ENCODE data around the gene C19orf73. TPM values are rescaled to one million over a fixed set of nuclear protein-coding genes. Genes with fewer than 3 reads are reported as not detected.
"Not testable (repeated sequence)": the region's sequence is repeated elsewhere in the genome, so short reads cannot be mapped to it uniquely, and the experiment has no call there.

The C19orf73 gene
- total and polyA plus RNA-seq, 5 experiments from 2014 or later = 1.6 to 7.0 (median 3.0) TPM

DNA sequence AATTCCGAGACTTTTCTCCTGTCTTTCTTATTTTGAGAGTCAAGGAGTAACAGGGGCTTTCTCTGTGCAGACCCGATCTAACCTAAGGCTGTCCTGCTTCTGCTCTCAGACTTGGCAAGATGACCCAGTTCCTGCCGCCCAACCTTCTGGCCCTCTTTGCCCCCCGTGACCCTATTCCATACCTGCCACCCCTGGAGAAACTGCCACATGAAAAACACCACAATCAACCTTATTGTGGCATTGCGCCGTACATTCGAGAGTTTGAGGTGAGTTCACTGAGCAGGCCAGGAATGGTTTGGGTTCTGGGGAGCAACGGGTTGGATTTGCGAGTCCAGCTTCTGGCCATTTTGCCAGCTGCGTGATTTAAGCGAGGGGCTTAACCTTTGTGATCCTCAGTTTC, 32.6 kb downstream of the C19orf73 start:
- H3K9me3 Mint-ChIP-seq = peaks cover 0 to 2% (median 0%) of the 10 kb centered on the region in 9 donors
- H3K4me1 Mint-ChIP-seq = peaks cover 20 to 52% (median 44%) of the 10 kb centered on the region in 4 donors
- peak overlapping the region; percentile 85 to 97 (median 94) for H3K4me3 Mint-ChIP-seq
- ATAC-seq = no peak
- peaks cover 0 to 52% (median 12%) of the 10 kb centered on the region in 3 donors for H3K36me3 Mint-ChIP-seq
- no peak for DNase-seq
- POLR2A ChIA-PET = interaction anchor here (0.7 to 1.4 kb wide), 4 partner anchors 12 to 93 kb away, joined by 3 to 6 read pairs (median 4); partner anchors contain the start of genes GYS1, LIN7B and RUVBL2
- H3K27ac Mint-ChIP-seq = peak overlapping the region; percentile 91 to 99 (median 96)
- H3K27me3 Mint-ChIP-seq = peaks cover 0 to 8% (median 2%) of the 10 kb centered on the region in 5 donors

- DNase-seq (no peak), ATAC-seq (no peak)
- Mint-ChIP-seq H3K9me3 (peaks cover 0 to 2% (median 0%) of the 10 kb centered on the region in 9 donors), H3K4me1 (peaks cover 20 to 51% (median 44%) of the 10 kb centered on the region in 4 donors), H3K36me3 (peaks cover 0 to 47% (median 12%) of the 10 kb centered on the region in 3 donors), H3K4me3 (peak overlapping the region; percentile 85 to 97 (median 94)), H3K27ac (peak overlapping the region; percentile 91 to 99 (median 96)), H3K27me3 (peaks cover 0 to 9% (median 2%) of the 10 kb centered on the region in 5 donors)
- POLR2A ChIA-PET = interaction anchor here (1.0 to 1.4 kb wide), 2 partner anchors 28 to 93 kb away, joined by 3 to 5 read pairs; partner anchors contain the start of genes GYS1, LIN7B and RUVBL2
Measured at GRCh38 chr19:49085868-49086232, 33.1 kb downstream of the C19orf73 start.

DNA sequence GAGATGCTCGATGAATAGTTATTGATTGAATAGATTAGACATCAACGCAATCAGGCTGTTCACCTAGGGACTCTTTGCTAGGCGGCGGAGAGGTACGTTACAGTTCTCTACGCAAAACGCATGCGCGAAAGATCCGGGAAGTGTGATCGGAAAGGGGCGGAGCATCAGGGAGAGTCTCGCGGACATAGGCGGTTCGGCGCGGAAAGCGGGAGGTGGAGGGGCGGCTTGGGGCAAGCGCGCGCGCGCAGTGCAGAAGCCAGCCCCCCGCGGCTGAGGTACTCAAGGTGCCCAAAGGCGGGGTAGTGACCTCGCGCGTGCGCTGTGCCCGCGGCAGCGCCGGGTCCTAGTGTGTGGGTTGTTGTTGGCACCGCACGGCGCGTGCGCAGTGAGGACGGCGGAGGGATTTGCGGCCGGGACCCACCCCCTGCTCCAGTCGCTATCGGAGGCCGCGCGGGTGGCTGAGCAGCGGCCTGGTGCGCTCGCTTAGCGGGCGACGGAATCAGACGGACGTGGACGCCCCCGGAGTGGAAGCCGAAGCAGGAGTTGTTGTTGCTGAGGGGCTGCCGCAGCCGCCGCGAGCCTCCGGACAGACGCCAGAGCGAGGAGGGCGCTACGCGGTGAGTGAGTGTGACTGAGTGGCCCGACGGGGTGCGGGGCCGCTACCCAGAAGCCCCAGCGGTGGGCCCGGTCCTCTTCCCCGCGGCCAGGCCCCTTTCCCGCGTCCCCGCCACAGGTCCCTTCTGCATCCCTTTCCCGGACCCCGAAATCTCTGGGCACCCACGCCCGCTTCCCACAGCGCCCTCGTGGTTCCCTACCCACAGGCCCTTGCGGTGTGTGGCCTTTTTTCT, 33.7 kb downstream of the C19orf73 start, which contains the start of gene SNRNP70:
Gene SNRNP70, plus strand, starts transcription at position 432 of the 848 bp plus-strand sequence. CDS start 964 bp downstream, outside the sequence.
- DNase-seq (peak; percentile 99 to 100 (median 99)), ATAC-seq (peak; percentile 91 to 92)
- Mint-ChIP-seq H3K9me3 (peaks cover 0 to 2% (median 0%) of the 10 kb centered on the region in 9 donors), H3K36me3 (peaks cover 0 to 41% (median 11%) of the 10 kb centered on the region in 3 donors), H3K4me3 (peak within 1 kb of the TSS; percentile 85 to 97 (median 94)), H3K27me3 (peaks cover 1 to 11% (median 5%) of the 10 kb centered on the region in 5 donors), H3K4me1 (peaks cover 20 to 48% (median 40%) of the 10 kb centered on the region in 4 donors), H3K27ac (peak within 1 kb of the TSS; percentile 91 to 99 (median 96))
- POLR2A ChIA-PET = interaction anchor here (1.0 kb wide), 1 partner anchor 29 kb away, joined by 5 read pairs; the partner anchor contains the start of gene LIN7B

DNA sequence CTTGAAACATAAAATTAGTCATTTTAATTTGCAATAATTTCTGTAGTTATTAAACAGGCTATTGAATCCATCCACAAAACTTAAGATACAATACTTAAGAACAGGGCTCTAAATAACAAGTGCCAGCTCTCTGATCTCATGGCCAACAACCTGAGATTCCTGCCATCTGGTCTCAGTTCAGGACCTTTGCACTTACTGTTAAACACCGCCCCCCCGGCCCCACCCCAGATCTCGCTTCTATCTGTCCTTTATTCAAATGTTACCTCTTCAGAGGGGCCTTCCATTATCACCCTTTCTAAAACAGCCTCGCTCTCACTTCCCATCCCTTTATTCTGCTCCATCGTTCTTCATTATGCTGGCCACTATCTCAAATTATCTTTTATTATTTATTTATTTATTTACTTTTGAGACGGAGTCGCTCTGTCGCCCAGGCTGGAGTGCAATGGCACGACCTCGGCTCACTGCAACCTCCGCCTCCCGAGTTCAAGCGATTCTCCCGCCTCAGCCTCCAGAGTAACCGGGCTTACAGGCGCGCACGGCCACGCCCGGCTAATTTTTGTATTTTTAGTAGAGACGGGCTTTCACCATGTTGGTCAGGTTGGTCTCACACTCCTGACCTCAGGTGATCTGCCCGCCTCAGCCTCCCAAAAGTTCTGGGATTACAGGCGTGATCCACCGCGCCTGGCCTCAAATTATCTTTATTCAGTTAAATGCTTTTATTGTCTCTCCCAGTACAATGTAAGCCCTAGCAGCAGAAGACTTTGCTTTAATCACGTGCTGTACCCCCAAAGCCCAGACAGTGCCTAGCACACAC, 34.5 kb downstream of the C19orf73 start:
- POLR2A ChIA-PET = no interaction called here
- H3K27me3 Mint-ChIP-seq = peaks cover 3 to 15% (median 7%) of the 10 kb centered on the region in 5 donors
- DNase-seq (no peak), ATAC-seq (no peak)
- peak overlapping the region; percentile 91 to 99 (median 96) for H3K27ac Mint-ChIP-seq
- peaks cover 19 to 43% (median 35%) of the 10 kb centered on the region in 4 donors for H3K4me1 Mint-ChIP-seq
- H3K9me3 Mint-ChIP-seq = peaks cover 0 to 2% (median 0%) of the 10 kb centered on the region in 9 donors
- H3K4me3 Mint-ChIP-seq = peak overlapping the region; percentile 85 to 97 (median 94)
- H3K36me3 Mint-ChIP-seq = peaks cover 0 to 33% (median 9%) of the 10 kb centered on the region in 3 donors

- Mint-ChIP-seq H3K4me3 (no peak overlapping the region), H3K27ac (peak overlapping the region in 2 of 10 donors; percentile 5 to 60), H3K36me3 (peaks cover 0 to 7% (median 0%) of the 10 kb centered on the region in 3 donors), H3K4me1 (peaks cover 10 to 17% (median 14%) of the 10 kb centered on the region in 4 donors), H3K9me3 (peaks cover 0 to 2% (median 0%) of the 10 kb centered on the region in 9 donors), H3K27me3 (peaks cover 3 to 24% (median 16%) of the 10 kb centered on the region in 5 donors)
- ATAC-seq (no peak), DNase-seq (no peak)
- POLR2A ChIA-PET = no interaction called here
Measured at GRCh38 chr19:49081273-49081672, 37.7 kb downstream of the C19orf73 start.

GRCh38 chr19:49080392-49080791, 38.6 kb downstream of the C19orf73 start:
- H3K27ac Mint-ChIP-seq = no peak overlapping the region
- H3K36me3 Mint-ChIP-seq = peaks cover 0 to 3% (median 0%) of the 10 kb centered on the region in 3 donors
- H3K27me3 Mint-ChIP-seq = peaks cover 3 to 32% (median 25%) of the 10 kb centered on the region in 5 donors
- H3K4me1 Mint-ChIP-seq = peaks cover 5 to 12% (median 10%) of the 10 kb centered on the region in 4 donors
- POLR2A ChIA-PET = no interaction called here
- peaks cover 0 to 2% (median 0%) of the 10 kb centered on the region in 9 donors for H3K9me3 Mint-ChIP-seq
- DNase-seq = no peak
- H3K4me3 Mint-ChIP-seq = no peak overlapping the region
- no peak for ATAC-seq

GRCh38 chr19:49074869-49075268, 44.1 kb downstream of the C19orf73 start:
- H3K4me3 Mint-ChIP-seq, DNase-seq, H3K27ac Mint-ChIP-seq, ATAC-seq, H3K9me3 Mint-ChIP-seq: not testable (repeated sequence)
- Mint-ChIP-seq H3K4me1 (peaks cover 11 to 20% (median 12%) of the 10 kb centered on the region in 4 donors), H3K27me3 (peaks cover 20 to 63% (median 50%) of the 10 kb centered on the region in 5 donors), H3K36me3 (peaks cover 0 to 17% (median 9%) of the 10 kb centered on the region in 3 donors)
- POLR2A ChIA-PET = interaction anchor here (0.9 kb wide), 1 partner anchor 84 kb away, joined by 3 read pairs; no protein-coding TSS in a partner anchor

DNA sequence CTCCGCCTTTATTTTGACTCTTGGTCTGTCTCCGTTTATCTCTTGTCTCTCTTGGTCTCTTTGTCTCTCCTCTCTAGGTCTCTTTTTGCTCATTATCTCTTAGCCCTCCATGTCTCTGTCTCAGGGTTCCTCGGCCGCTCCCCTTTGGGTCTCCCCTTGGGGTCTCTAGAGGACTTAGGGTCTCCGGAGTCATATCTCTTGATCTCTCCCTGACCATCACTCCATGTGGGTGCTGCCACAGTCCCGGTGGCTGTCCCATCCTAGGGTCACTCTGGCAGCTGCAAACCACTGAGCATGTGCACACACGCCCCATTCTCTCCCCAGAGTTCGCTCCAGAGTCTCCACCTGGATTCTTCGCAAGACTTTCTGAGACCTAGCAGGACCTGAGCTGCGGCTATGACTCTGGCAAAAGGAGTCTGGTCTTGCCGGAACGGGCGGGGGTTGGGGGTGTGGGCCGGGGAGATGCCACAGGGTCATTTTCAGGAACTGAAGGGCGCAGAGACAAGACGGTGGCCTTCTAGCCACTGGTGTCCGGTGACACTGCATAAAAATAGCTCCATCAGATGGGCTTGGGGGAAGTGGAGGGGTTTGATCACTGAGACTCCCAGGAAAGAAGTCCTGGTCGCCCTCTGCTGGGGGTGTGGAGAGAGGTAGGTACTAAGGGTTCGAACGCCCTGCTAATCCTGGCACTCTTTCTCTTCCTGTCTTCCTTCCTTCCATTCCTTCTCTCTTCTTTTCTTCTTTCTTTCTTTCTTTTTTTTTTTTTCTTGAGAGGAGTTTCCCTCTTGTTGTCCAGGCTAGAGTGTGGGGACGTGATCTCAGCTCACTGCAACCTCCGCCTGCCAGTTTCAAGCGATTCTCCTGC, 45.2 kb downstream of the C19orf73 start:
- POLR2A ChIA-PET = interaction anchor here (0.6 kb wide), 2 partner anchors 114 to 550 kb away, joined by 3 to 6 read pairs; no protein-coding TSS in a partner anchor
- Mint-ChIP-seq H3K9me3 (peaks cover 0 to 15% (median 0%) of the 10 kb centered on the region in 9 donors), H3K36me3 (peaks cover 0 to 26% (median 9%) of the 10 kb centered on the region in 3 donors), H3K4me1 (peaks cover 11 to 20% (median 12%) of the 10 kb centered on the region in 4 donors), H3K4me3 (peak overlapping the region in 7 of 10 donors; percentile 58 to 85 (median 77)), H3K27me3 (peaks cover 28 to 73% (median 60%) of the 10 kb centered on the region in 5 donors), H3K27ac (peak overlapping the region in 1 of 10 donors; percentile 29)
- DNase-seq (no peak), ATAC-seq (peak in 1 of 2 donors; percentile 38)

DNA sequence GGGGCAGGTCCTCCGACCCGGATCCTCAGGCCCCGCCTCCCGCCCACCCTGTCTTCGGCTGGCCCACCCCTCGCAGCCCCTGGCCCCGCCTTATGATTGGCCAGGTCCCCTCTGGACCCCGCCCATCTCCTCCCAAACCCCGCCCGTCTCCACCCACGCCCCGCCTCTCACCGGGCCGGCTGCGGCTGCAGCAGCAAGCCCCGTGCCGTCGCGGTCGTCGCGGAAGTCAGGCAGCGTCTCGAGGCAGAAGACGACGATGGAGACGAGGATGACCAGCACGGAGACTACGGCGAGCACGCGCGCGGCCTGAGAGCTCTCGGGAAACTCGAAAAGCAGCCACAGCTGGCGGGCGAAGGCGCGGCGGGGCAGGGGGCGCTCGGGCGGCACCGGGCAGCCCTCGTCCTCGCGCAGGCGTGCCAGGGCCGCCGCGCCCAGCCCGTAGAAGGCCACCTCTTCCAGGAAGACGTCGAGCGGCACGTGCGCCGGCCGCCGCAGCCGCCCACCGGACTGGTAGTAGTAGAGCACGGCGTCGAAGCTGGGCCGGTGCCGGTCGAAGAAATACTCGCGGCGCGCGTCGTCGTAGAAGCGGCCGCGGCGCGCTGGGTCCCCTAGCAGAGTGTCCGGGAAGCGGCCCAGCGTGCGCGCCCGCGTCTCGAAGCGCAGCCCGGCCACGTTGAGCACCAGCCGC, 46.9 kb downstream of the C19orf73 start:
- POLR2A ChIA-PET = no interaction called here
- H3K9me3 Mint-ChIP-seq = peaks cover 0 to 15% (median 0%) of the 10 kb centered on the region in 9 donors
- peak; percentile 44 to 54 for ATAC-seq
- H3K4me3 Mint-ChIP-seq = peak overlapping the region in 5 of 10 donors; percentile 15 to 61 (median 43)
- H3K27ac Mint-ChIP-seq = peak overlapping the region in 1 of 10 donors; percentile 59
- peak in 1 of 10 donors; percentile 17 for DNase-seq
- H3K36me3 Mint-ChIP-seq = peaks cover 0 to 26% (median 9%) of the 10 kb centered on the region in 3 donors
- peaks cover 35 to 78% (median 66%) of the 10 kb centered on the region in 5 donors for H3K27me3 Mint-ChIP-seq
- peaks cover 11 to 20% (median 12%) of the 10 kb centered on the region in 4 donors for H3K4me1 Mint-ChIP-seq

GRCh38 chr19:49070416-49070815, 48.5 kb downstream of the C19orf73 start:
- peaks cover 0 to 26% (median 9%) of the 10 kb centered on the region in 3 donors for H3K36me3 Mint-ChIP-seq
- peak overlapping the region in 4 of 10 donors; percentile 3 to 60 (median 46) for H3K4me3 Mint-ChIP-seq
- ATAC-seq (no peak), DNase-seq (no peak)
- peaks cover 0 to 15% (median 0%) of the 10 kb centered on the region in 9 donors for H3K9me3 Mint-ChIP-seq
- H3K27me3 Mint-ChIP-seq = peaks cover 41 to 80% (median 70%) of the 10 kb centered on the region in 5 donors
- POLR2A ChIA-PET = interaction anchor here (0.6 kb wide), 1 partner anchor 179 kb away, joined by 3 read pairs; no protein-coding TSS in a partner anchor
- H3K4me1 Mint-ChIP-seq = peaks cover 10 to 18% (median 13%) of the 10 kb centered on the region in 4 donors
- H3K27ac Mint-ChIP-seq = no peak overlapping the region
